Measurements from ENCODE around the gene SCAMP3.

DNA sequence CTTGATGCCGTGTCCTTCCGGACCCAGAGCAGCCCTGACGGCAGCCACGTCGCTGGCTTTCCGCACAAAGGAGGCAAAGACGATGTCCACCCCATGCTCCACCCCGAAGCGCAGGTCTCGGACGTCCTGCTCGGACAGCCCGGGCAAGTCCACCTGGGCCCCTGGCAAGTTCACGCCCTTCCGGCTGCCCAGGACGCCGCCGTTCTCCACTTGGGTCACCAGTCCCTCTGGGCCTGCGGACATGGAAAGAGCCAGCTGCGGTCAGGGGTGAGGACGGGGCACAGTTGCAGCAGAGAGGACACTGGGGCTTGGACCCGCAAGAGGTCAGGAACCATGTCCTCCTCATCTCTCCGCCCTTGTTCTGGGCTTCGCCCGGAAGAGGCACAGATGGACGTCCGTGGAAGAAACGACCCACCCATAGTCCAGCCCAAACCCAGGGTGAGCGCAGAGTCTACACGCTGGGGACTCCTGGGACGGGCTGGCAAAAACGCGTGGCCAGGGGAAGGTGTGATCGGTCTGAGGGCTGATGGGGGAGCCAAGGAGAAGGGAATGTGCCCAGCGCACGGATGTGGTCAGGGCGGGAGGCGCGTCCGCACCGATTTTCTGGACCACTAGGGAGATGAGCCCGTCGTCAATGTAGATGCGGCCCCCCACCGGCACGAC lies 32.5 kb upstream of the SCAMP3 start:
- TF ChIP-seq EZH2phosphoT487 (IDR thresholded peaks at IDR 0.05; ENCODE audit: insufficient read depth, low read depth) (no peak), EZH2 (IDR thresholded peaks at IDR 0.05; ENCODE audit: insufficient read depth, poor library complexity, severe bottlenecking) (peak; percentile 38)
